ENCODE measurements around the gene DPEP2.

DNA sequence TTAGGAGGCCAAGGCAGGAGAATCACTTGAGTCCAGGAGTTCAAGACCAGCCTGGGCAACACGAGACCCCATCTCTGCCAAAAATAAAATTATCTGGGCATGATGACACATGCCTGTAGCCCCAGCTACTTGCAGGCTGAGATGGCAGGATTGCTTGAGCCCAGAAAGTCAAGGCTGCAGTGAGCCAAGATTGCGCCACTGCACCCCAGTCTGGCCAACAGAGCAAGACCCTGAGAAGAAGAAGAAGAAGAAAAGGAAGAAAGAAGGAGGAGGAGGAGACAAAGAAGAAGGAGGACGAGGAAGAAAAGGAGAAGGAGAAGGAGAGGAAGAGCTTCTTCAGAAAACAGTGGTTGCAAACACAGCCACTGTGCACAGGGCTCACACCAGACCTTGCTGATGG lies 10.6 kb downstream of the DPEP2 start:
- TF ChIP-seq, protein P1, sequence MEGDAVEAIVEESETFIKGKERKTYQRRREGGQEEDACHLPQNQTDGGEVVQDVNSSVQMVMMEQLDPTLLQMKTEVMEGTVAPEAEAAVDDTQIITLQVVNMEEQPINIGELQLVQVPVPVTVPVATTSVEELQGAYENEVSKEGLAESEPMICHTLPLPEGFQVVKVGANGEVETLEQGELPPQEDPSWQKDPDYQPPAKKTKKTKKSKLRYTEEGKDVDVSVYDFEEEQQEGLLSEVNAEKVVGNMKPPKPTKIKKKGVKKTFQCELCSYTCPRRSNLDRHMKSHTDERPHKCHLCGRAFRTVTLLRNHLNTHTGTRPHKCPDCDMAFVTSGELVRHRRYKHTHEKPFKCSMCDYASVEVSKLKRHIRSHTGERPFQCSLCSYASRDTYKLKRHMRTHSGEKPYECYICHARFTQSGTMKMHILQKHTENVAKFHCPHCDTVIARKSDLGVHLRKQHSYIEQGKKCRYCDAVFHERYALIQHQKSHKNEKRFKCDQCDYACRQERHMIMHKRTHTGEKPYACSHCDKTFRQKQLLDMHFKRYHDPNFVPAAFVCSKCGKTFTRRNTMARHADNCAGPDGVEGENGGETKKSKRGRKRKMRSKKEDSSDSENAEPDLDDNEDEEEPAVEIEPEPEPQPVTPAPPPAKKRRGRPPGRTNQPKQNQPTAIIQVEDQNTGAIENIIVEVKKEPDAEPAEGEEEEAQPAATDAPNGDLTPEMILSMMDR (IDR thresholded peaks at IDR 0.05; ENCODE audit: low read length), result no peak
- TF ChIP-seq EZH2 (optimal IDR thresholded peaks at IDR 0.05; ENCODE audit: low read depth, low read length) (no peak), EZH2phosphoT487 (IDR thresholded peaks at IDR 0.05; ENCODE audit: low read length) (no peak)
